GM12878 (cell line): ENCODE data around the gene FBXW8.

Experiments
- BRCA1 ChIP-seq: IDR thresholded peaks from 2 replicates; pipeline ENCODE4 v1.6.1; 2011; ENCODE audit warnings: low read depth, low read length, improper control_type of control experiment
- ZNF274 ChIP-seq: IDR thresholded peaks from one replicate; pipeline ENCODE4 v1.8.0; 2011; ENCODE audit not compliant: insufficient read length, insufficient read depth
- TF ChIP-seq, protein P1 (sequence below), 3 experiments: IDR thresholded peaks in 2 of 3; conservative IDR thresholded peaks in 1 of 3; 2 replicates each; pipeline ENCODE4 v1.5.1; 2011; ENCODE audit warnings: low read depth in 3 of 3, low read length in 3 of 3, mild to moderate bottlenecking in 3 of 3, control low read depth in 2 of 3, moderate library complexity in 2 of 3, inconsistent platforms in 1 of 3, mixed read lengths in 1 of 3; ENCODE audit not compliant: control insufficient read depth in 2 of 3, insufficient read depth in 1 of 3; ENCODE audit errors: extremely low read depth in 1 of 3
- TF ChIP-seq, protein P2 (sequence below): fragments of 450-650 bp; IDR thresholded peaks from 2 replicates; pipeline ENCODE4 v1.6.1; 2016; ENCODE audit warnings: mild to moderate bottlenecking
- TF ChIP-seq, protein P3 (sequence below): fragments of 450-650 bp; IDR thresholded peaks from 2 replicates; pipeline ENCODE4 v1.6.1; 2017; ENCODE audit warnings: mild to moderate bottlenecking

DNA sequence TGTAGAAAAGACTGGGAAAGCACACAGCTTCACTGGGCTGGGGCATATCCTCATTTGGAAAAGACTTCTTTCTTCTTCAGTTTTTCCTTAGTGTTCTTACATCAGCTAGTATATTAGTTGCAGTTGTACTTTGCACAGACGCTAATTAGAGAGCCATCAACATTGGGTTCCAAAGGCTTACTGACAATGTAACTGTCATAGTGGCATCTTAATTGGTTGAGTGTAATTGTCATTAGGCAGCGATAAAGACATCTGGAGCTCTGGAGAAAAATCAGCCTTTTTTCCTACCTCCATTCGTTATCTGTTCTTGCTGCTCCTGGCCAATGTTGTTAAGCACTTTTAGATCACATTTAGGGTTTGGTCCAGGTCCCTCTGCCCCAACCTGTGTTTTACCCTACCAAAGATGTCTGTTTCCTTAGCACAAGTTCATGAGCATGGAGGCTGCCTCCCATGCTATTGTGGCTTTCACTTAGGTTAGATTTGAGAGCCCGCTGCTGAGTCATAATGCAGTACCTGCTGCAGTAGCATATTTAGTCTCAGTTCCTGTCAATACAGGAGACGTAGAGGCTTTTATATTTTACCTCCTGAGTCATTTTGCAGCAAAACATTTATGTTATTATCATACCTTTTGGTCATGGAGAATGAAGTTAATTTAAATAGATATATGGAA, 49.2 kb downstream of the FBXW8 start:
- TF ChIP-seq, protein P1, sequence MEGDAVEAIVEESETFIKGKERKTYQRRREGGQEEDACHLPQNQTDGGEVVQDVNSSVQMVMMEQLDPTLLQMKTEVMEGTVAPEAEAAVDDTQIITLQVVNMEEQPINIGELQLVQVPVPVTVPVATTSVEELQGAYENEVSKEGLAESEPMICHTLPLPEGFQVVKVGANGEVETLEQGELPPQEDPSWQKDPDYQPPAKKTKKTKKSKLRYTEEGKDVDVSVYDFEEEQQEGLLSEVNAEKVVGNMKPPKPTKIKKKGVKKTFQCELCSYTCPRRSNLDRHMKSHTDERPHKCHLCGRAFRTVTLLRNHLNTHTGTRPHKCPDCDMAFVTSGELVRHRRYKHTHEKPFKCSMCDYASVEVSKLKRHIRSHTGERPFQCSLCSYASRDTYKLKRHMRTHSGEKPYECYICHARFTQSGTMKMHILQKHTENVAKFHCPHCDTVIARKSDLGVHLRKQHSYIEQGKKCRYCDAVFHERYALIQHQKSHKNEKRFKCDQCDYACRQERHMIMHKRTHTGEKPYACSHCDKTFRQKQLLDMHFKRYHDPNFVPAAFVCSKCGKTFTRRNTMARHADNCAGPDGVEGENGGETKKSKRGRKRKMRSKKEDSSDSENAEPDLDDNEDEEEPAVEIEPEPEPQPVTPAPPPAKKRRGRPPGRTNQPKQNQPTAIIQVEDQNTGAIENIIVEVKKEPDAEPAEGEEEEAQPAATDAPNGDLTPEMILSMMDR (IDR thresholded peaks at IDR 0.05 in 2 of 3, conservative IDR thresholded peaks at IDR 0.05 in 1 of 3; ENCODE audit: control insufficient read depth in 2 of 3, extremely low read depth in 1 of 3, insufficient read depth in 1 of 3, low read depth in 3 of 3, low read length in 3 of 3) = no peak
- TF ChIP-seq, protein P2, sequence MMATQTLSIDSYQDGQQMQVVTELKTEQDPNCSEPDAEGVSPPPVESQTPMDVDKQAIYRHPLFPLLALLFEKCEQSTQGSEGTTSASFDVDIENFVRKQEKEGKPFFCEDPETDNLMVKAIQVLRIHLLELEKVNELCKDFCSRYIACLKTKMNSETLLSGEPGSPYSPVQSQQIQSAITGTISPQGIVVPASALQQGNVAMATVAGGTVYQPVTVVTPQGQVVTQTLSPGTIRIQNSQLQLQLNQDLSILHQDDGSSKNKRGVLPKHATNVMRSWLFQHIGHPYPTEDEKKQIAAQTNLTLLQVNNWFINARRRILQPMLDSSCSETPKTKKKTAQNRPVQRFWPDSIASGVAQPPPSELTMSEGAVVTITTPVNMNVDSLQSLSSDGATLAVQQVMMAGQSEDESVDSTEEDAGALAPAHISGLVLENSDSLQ = no peak
- no peak for TF ChIP-seq BRCA1
- no peak for TF ChIP-seq ZNF274
- TF ChIP-seq, protein P3, sequence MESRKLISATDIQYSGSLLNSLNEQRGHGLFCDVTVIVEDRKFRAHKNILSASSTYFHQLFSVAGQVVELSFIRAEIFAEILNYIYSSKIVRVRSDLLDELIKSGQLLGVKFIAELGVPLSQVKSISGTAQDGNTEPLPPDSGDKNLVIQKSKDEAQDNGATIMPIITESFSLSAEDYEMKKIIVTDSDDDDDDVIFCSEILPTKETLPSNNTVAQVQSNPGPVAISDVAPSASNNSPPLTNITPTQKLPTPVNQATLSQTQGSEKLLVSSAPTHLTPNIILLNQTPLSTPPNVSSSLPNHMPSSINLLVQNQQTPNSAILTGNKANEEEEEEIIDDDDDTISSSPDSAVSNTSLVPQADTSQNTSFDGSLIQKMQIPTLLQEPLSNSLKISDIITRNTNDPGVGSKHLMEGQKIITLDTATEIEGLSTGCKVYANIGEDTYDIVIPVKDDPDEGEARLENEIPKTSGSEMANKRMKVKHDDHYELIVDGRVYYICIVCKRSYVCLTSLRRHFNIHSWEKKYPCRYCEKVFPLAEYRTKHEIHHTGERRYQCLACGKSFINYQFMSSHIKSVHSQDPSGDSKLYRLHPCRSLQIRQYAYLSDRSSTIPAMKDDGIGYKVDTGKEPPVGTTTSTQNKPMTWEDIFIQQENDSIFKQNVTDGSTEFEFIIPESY = no peak
